ENCODE data around the gene DCHS2. TPM values are rescaled to one million over a fixed set of nuclear protein-coding genes. Genes with fewer than 3 reads are reported as not detected.

Gene DCHS2
- total RNA-seq, 1 donor from 2014 or later: 0.08 TPM

DNA sequence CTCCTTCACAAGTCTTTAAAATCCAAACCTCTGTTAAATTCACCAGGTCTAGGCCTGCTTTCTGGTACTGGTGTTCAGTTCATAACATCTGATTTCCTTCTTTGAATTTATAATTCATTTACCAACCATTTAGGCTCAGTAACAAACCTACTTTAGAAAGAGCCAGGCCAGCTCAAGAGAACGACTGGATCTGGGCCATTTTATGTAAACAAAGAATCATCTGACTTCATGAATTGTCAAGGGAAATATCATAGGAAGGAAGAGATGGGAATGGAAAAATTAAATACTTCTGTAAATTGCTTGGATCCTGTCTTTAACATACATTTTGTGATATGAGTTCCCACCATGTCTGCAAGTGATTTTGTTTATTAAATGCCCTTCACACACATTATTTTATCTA, 36.5 kb downstream of the DCHS2 start:
- DNase-seq (ENCODE audit: low spot score) (no peak), ATAC-seq (no peak)

DNA sequence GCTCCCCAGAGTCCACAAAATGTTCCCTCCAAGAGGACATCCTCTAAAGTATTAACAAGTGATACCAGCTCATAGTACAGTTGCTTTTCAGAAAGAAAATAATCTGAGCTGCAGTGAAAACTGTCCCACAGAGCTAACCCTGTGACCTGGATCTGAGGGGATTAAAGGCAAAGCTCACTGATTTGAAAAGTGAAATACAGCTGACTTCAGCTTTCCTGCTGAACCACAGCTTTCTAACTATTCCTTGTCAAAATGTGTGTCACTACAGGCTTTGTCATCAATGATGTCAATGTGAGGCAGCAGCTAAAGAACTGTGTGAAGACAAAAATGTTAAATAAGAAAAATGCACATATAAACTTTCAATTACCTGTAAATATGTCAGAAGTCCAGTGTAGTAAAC, 36.9 kb downstream of the DCHS2 start:
- ATAC-seq (no peak), DNase-seq (ENCODE audit: low spot score) (no peak)

DNA sequence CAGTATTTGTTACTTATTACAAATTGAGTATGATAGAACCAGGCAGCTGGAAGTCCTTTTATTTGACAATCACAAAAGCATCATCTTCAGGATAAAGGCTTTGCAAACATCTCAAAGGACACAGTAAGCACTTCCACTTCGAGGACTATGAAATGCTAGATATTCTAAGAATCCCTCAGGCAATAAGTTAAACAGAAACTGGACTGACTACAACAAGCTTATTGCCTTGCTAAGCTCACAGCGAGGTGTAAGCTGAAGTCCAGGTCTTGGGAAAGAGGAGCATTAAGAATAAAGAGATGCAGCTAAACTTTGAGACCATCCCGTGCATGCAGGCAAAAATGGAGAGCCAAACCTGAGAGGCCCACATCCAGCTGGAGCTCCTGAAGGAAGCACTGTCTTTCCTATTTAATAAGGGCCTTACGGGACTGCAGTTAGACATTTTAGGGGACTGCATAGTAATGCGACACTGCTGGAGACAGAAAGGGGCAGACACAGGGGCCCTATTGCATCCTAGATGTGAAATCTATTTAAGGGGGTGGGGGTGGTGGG, 38.7 kb downstream of the DCHS2 start:
- DNase-seq (ENCODE audit: low spot score): no peak

DNA sequence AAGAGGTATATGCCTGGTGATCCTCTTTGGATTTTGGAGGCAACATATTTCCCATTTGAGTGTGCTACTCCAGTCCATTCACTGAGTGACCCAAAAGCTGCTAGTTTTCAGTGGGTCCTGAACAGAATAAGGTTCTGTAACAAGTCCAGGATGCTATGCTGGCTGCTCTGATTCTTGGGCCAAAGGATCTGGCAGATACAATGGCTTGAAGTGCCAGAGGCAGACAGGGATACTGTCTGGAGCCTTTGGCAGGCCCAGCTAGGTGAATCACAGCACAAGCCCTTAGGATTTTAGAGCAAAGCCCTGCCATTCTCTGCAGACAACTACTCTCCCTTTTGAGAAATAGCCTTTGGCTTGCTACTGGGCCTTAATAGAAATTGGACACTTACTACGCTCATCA, 40.6 kb downstream of the DCHS2 start:
- DNase-seq (ENCODE audit: low spot score) (no peak), ATAC-seq (no peak)

More for the DNA sequence above, 38.7 kb downstream of the DCHS2 start:
- no peak for ATAC-seq

GRCh38 chr4:154444958-154445357, 46.6 kb downstream of the DCHS2 start:
- DNase-seq (ENCODE audit: low spot score) (no peak), ATAC-seq (no peak)

DNA sequence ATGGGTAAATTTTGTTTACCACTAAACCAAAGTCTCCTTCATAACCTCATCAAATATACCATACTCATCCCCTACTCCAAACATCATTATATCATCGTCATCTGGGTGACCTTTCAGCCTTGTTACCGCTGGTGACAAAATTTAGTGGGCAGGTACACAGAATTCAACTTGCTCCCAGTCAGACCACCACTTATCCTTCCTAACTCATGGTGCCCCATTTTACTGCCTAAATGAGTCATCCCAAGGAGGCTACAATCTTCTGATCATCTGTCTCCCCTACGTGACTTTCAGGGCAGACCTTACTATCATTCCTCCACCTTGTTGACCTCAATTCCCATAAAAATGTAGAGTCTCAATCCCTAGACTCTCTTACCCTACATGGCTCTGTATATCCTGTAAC, 49.6 kb downstream of the DCHS2 start:
- DNase-seq (ENCODE audit: low spot score) (no peak), ATAC-seq (no peak)

- DNase-seq (ENCODE audit: low spot score) (no peak), ATAC-seq (no peak)
Observed at GRCh38 chr4:154441124-154441523, 50.5 kb downstream of the DCHS2 start.

DNA sequence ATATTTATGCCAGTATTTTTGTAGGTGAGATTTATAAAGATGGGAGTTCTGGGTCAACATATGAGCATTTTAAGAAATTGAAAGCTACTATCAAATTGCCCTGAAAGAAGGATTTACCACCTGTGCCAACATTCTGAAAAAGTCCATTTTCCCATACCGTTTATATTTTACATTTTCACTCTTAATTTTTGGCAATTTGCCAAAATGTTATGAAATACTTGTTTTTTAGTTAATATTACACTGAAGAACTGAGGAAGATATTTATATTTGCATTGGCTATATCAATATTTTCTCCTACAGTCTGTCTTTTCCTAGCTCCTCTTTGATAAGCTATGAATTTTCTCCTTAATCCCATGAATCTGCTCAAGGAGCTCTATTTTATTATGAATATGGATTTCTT, 52.4 kb downstream of the DCHS2 start:
- ATAC-seq: no peak
- no peak for DNase-seq (ENCODE audit: low spot score)

- ATAC-seq (no peak), DNase-seq (ENCODE audit: low spot score) (no peak)
Observed at GRCh38 chr4:154435895-154436294, 55.7 kb downstream of the DCHS2 start.

DNA sequence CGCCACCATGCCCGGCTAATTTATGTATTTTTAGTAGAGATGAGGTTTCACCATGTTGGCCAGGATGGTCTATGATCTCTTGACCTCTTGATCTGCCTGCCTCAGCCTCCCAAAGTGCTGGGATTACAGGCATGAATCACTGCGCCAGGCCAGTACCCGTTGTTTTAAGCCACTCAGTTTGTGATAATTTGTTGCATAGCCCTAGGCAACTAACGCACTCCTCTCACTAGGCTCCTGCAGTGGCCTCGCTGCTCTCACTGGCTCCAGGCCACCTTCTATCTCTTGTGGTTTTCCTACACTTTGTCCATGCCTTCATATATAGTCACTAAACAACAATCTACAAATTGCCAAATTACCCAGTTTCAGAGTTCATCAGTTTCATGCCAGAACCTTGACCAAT, 58.1 kb downstream of the DCHS2 start:
- no peak for ATAC-seq
- DNase-seq (ENCODE audit: low spot score): no peak

DNA sequence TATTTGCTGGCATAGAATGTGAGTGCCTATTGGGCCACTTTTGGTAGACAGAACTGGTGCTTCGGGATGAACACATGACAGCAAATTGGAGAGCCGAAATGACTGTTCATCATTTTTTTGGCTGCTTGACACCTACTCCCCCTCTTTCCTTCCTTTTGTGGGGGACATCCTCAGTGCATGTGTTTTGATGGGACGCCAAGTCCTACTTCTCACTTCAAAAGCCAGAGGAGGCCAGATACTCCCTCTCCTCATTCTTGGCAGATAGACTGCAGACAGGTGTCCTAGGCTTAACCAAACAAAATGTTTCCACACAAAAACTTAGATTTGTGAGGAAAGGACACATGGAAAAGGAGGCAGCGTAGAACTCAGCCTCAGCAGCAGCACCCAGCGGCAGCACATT, 62.4 kb downstream of the DCHS2 start:
- ATAC-seq: no peak
- no peak for DNase-seq (ENCODE audit: low spot score)

DNA sequence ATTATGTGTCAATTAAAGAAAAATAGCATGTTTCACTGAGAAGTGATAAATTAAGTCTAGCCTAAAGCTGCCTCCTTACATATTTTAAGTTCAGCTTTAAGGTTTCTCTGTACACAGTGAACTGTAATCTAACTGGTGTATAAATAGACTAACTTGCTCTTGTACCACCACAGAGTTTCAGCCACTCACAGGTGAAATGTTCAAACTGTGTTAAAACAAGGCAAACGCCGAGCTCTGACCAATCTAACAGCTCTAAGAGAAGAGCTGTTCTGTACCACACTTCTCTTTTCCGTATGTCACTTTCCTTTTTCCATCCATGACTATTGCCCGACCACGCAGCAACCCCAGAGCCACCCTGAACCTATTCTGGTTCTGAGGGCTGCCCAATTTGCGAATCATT, 64.5 kb downstream of the DCHS2 start:
- DNase-seq (ENCODE audit: low spot score) (no peak), ATAC-seq (no peak)

- ATAC-seq (no peak), DNase-seq (ENCODE audit: low spot score) (no peak)
Observed at GRCh38 chr4:154425514-154425913, 66.1 kb downstream of the DCHS2 start.

GRCh38 chr4:154424810-154425484, 66.7 kb downstream of the DCHS2 start:
- ATAC-seq: no peak

DNA sequence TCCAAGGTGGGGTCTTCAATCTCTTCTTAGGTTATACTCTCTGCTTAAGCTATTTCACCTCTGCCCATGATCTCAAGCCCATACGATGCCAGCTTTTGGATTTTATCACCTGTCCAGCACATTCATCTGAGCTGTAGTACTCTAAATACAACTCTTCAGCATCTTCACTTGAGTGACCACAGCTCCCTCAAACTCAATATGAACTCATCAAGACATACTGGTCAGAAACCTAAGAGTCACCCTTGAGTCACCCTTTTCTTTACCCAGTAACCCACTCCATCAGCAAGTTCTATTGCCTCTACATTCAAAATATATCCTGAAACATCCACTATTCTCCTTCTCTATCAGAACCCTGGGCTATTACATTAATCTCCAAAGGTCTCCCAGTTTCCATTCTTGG, 69.4 kb downstream of the DCHS2 start:
- DNase-seq (ENCODE audit: low spot score): no peak
- ATAC-seq: no peak

More at GRCh38 chr4:154424810-154425484, 66.7 kb downstream of the DCHS2 start:
- DNase-seq (ENCODE audit: low spot score): no peak

DNA sequence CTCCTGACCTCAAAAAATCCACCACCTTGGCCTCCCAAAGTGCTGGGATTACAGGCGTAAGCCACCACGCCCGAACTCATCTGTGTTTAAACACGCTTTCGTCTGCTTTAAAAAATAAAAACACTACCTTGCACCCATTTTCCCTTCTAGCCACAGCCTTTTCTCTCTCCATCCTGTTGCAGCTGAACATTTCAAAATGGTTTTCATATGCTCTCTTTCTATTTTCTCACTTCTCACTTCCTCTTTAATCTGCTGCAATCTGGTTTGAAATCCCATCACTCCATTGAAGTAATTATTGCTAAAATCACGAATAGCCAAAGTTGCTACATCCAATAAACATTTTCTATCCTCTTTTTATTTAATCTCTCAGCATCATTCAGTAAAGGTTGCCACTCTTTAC, 70.0 kb downstream of the DCHS2 start:
- ATAC-seq (no peak), DNase-seq (ENCODE audit: low spot score) (no peak)

DNA sequence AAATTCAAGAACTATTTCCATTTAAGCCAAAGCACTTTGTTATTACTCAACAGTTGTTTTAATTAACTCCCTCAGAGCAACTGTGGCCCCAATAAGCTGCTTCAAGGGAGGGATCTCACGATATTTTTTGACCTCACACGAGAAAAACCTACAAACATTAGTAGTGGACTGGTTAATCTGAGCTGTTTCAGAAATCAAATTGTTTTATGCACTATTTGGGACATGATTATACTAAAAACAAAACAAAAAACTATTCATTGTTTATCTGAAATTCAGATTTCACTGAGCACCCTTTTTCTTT, 74.3 kb downstream of the DCHS2 start:
- no peak for DNase-seq (ENCODE audit: low spot score)
- ATAC-seq: no peak

- DNase-seq (ENCODE audit: low spot score) (no peak), ATAC-seq (peak; percentile 38)
Observed at GRCh38 chr4:154416190-154416547, 75.4 kb downstream of the DCHS2 start.

DNA sequence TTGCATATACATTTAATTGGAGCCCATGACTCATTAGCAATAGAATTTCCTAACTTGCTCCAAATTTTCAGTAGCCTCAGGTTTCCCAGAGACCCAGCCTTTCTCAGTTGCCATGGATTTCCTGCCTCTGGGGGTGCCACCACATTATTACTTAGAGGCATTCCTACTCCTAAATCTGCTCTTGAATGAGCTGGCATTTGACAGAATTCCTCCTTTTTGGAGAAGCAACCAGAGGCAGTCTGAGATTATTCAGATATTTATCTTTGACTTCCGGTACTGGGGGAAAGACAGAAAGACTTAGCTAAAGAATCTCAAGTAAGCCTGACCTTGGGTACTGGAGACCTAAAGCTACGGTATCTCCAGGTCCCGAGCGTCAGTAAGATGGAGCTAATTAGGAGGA, 76.3 kb downstream of the DCHS2 start:
- ATAC-seq: no peak
- no peak for DNase-seq (ENCODE audit: low spot score)

DNA sequence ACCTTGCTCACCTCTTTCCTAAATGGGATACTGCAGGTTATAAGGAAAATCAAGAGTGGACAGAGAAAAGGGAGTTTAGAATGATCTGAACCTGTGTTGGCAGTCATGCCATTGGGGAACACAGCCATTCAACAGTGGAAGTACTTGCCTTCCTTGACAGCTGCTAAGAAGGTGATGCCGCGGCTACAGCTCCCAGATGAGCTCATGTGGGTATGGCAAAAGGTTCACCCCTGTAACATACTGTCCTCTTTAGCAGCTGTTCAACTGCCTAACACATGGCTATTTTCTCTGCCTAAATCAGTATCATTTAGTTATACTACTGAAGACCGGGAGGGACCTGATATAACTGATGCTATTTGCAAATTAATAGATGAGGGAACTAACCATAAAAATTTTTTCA, 76.8 kb downstream of the DCHS2 start:
- no peak for ATAC-seq

GRCh38 chr4:154414371-154414770, 77.2 kb downstream of the DCHS2 start:
- no peak for ATAC-seq

More for the DNA sequence above, 76.8 kb downstream of the DCHS2 start:
- no peak for DNase-seq (ENCODE audit: low spot score)

DNA sequence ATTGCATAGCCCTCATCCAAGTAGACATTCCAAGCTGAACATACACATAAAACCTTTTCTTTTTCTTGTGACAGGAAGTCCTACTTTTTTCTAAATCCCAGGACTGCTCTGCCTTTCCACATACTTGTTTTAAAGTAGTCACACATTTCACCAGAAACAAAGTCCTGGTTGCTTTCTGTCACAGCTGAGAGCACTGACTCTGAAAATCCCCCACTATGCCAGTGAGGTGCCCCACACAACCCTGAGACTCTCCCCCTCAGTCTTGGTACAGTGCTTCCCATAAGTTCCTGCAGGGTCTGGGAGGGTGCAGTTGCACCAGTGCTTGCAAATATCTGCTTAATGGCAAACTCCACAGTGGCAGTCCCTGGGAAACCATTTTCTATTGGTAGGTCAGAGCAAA, 84.2 kb downstream of the DCHS2 start:
- ATAC-seq (no peak), DNase-seq (ENCODE audit: low spot score) (no peak)

More at GRCh38 chr4:154414371-154414770, 77.2 kb downstream of the DCHS2 start:
- DNase-seq (ENCODE audit: low spot score): no peak
